ENCODE results near the gene LIPA.
"Not testable (repeated sequence)": the region's sequence is repeated elsewhere in the genome, so short reads cannot be mapped to it uniquely, and the experiment has no call there.

The LIPA gene

GRCh38 chr10:89207181-89207800 lies 44.3 kb downstream of the LIPA start, which contains the start of gene CH25H:
Gene CH25H, minus strand, starts transcription at chr10:89207317. Its CDS starts 25 bp downstream, at chr10:89207292.
- peak; percentile 25 for DNase-seq

- DNase-seq = peak; percentile 68
These were observed 45.0 kb downstream of the LIPA start for GRCh38 chr10:89206402-89207180.

DNA sequence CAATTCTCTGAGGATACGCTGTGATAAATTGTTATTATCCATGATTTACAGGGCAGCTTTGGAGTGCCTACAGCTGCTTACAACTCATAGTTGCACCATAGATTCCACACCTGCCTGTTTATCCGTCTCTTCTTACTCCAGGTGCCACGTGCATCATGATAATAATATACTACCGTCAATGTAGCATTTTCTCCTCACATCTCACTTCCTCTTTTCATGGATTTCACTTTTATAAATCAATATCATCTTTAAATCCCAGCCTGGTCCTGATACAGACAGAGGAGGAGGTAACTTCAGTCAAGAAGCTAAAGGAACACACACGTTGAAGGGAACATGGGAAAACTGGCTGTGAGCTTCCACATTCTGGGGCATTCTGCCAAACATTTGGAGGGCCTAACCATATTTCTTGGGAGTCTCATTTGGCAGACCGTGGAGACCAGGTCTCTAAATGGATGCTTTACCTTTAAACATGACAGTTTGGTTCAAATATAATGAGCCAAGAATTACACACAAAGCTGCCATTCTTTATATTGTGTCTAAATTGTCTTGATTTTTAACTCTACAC lies 46.9 kb downstream of the LIPA start:
- no peak for DNase-seq

DNA sequence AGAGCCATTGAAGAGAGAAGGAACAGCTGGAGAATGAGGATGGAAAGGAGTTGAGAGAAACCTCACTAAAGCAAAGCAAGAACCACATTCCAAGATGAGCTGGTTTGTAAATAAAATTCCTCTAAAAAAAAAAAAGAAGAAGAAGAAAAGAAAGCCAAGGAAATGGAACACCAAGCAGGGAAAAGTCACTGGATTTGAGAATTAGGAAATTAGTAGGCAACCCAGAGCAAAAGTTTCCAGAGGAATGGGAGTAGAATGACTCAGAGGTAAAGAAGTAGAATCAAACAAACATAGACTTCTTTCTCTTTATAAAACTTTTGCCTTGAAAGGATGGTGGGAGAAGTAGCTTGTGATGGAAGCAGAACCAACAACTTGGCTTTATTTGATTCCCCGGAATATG lies 48.3 kb downstream of the LIPA start:
- no peak for DNase-seq

DNA sequence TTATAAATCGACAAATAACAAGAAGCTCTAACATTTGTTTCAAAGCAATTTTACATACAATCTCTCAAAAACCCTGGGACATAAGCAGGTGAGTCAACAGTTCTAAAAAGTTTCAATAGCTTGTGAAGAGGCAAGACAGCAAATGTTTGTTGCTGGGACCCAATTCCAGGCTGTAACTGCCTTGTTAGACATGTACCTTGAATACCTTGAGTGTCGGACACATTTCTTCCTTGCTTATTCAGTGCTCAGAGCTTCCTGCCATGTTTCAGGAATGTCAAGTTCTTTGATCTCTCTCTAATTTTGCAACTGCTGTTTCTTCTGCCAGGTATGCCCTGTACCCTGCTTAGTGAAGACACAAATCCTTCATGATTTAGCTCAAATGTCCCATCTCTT lies 49.5 kb downstream of the LIPA start:
- DNase-seq = no peak

- no peak for DNase-seq
These were observed 50.1 kb downstream of the LIPA start for GRCh38 chr10:89201345-89202032.

GRCh38 chr10:89197473-89197872 lies 54.1 kb downstream of the LIPA start:
- DNase-seq = no peak

GRCh38 chr10:89191301-89191700 lies 60.3 kb downstream of the LIPA start:
- DNase-seq = not testable (repeated sequence)

DNA sequence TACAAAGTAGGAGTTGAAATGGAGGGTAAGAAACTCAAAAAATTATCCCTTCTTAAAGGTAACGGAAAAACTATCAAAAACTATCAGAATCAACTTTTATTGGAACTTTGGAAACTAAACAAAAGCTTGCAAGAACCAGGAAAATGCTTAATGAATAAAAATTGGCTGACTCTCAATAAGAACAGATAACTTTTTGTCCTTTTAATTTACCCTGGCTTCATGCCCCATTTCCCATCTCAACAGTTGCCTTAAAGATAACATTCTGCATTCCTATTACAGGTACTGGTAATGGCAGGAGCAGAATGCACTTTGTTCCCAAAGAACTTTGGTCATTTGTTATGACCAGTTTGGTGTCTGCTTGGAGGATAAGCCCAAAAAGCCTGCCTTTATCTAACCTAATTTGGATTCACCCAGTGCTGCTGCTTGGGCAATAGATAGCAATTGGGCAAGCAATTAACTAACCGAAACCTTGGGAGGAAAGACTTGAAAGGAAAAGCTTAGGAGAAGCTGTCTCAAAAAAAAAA lies 62.3 kb downstream of the LIPA start:
- no peak for DNase-seq

DNA sequence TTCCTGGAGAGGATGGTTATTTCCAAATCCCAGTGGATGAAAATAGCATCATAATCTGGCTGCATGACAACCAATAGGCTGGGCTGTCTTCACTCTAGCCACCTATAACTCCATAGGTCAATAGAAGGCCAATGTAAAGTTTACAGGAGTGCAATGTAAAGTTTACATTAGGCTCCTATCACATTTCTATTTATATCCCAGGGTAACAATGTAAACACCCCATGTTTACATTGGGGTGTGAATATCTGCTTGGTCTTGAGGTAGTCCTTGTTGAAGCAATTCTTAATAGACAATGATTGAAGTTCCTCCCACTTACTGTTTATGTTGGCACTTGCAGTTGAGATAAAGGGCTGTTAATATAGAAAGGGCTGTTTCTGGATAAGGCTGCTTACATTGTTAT lies 65.9 kb downstream of the LIPA start:
- no peak for DNase-seq

DNA sequence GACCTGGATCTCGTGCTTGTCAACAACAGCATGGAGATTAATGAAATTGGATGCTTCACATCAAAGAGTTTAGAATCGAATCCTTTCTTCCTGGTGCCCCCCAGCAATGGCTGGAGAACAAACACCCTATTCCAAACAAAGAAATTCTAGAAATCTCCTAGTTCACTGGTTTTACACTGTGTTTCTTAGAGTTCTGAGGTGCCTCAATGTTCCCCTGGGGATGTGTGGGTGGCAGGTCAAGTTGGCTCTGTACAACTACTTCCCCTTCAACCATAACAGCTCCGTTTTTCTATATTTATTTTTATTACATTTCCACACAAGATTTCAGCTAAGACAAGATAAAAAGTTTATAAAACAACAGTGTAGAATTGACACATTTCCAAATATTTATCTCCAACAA lies 66.9 kb downstream of the LIPA start:
- DNase-seq = no peak

DNA sequence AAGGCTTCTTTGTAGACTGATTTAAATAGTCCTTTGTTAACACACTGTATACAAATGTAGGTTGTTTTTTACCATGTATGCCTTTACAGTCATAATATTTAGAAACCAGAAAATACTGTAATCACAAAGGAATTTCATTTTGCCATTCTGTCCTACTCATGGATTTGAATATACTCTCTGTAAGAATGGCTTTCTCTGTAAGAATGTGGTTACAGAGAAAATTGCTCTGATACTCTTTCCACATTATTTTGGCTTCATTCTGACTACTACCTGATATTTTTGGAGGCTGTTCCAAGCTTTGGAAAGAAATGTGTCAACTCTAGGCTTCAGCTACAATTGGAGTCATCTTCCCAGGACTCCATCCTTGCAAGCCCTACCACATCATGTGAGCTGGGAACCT lies 68.0 kb downstream of the LIPA start:
- no peak for DNase-seq

DNA sequence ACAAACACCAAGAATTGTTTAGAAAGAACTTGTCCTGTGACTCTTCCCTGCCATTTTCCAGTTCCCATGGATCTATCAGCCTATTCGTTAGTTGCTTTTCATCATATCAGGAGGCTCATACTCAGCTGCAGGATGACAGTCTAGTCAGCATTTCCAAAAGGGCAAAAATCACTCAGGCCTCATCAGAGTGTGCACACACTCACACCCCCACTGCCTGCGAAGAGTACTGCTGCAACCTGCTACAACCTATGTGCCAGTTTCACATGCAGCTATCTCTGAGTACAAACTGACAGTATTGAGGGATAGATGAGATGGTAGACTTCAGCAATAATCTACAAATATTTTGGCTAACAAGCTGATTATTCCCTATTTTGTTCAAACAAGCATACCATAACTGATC lies 68.7 kb downstream of the LIPA start:
- no peak for DNase-seq

- no peak for DNase-seq
These were observed 75.8 kb downstream of the LIPA start for GRCh38 chr10:89175816-89176215.

- no peak for DNase-seq
These were observed 78.5 kb downstream of the LIPA start for GRCh38 chr10:89173075-89173474.

DNA sequence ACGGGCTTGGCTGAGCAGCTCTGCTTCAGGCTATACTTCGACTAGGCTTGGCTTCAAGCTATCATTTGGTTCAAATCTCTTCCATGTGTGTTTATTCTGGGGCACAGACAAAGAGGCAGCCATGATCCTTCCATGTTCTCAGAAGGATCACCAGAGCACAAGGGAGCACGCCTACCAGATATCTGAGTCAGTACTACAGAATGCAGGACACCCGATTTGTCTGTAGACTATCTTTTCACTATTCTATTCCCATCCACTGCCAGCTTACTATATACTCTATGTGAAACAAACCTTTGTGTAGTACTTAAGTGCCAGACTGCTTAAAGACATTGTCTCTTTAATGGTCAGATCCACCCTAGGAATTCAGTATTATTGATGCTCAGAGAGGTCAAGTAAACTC lies 79.6 kb downstream of the LIPA start:
- no peak for DNase-seq

DNA sequence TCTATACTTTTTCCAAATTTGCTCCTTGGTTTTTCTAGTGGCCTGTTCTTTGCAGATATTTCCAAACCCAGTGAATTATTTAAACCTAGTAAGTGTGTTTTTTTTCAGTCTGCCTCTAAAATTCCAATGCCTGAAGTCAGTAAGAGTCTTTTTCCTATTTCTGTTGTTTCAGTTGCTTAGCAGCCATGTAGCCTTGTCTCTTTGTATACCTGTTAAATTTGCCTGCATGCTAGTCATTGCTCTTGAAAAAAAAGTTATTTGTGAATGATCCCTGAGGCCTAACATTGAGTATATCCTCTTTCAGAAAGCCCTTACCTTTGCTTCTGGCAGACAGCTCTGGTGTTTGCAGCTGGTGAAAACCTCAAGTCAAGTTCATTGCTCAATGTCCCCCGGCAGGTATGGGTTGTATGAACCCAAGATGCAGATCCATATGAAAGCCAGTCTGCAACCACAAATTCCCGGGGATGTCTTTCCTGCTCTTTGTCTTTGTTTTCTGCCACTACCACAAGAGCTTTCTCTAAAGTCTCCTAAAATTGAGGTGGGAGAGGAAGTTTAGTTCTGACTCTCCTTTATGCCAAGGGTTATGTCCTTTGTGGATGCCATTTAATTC lies 80.2 kb downstream of the LIPA start:
- DNase-seq = no peak

DNA sequence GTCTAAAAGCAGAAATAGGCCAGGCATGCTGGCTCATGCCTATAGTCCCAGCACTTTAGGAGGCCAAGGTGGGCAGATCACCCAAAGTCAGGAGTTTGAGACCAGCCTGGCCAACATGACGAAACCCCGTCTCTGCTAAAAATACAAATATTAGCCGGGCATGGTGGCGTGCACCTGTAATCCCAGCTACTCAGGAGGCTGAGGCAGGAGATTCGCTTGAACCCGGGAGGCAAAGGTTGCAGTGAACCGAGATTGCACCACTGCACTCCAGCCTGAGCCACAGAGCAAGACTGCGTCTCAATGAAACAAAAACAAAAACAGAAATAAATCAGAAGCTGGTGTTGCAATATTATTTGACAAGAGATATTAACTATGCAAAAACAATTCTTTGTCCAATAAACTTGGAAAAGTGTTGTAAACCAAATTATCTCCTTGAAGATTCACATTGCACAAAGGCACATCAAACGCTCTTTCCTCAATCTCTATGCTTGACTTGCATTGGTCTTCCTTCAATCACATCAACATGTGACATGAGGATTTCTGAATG lies 83.1 kb downstream of the LIPA start:
- DNase-seq = not testable (repeated sequence)

- no peak for DNase-seq
These were observed 83.7 kb downstream of the LIPA start for GRCh38 chr10:89167915-89168314.

DNA sequence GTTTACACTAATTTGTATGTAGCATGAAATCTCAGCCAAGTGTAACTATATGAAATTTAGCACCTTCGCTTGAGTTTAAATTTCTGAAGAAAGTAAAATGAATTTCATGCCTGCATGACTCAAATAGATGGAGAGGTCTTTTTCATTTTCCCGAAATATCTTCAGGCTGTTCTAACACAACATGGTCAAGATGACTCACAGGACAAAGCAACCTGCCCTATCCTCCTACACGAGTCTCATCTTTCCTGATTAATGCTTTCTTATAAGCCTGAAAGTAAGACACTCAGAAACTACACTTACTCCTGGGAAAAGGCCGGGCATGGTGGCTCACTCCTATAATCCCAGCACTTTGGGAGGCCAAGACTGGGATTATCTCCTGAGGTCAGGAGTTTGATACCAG lies 85.7 kb downstream of the LIPA start:
- DNase-seq = no peak

GRCh38 chr10:89164920-89165319 lies 86.7 kb downstream of the LIPA start:
- no peak for DNase-seq

- DNase-seq = no peak
These were observed 87.5 kb downstream of the LIPA start for GRCh38 chr10:89164080-89164479.
